T-helper 22 cell (primary cell): ENCODE results near the gene GALNT5.

Experiments
- DNase-seq: peaks from one replicate; pipeline ENCODE4 v3.0.0-alpha.2; 2020; ENCODE audit warnings: low read depth

GALNT5 gene

DNA sequence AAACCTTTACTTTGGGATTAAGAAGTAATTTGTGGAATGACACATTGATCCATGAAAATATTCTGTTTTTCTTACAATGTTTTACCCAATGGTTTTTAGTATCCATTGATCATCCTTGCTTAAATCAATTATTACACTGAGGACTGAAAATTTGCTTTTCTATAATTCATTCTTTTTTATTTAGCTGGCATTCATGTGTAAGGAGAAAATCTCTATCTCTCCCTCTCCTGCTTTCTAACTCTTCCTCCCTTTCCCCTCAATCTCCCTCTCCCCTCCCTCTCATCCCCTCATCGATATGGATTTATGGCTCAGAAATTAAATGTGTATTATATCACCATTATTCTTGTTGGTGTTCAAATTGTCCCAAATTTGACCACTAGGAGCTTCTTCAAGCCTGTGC is 29.7 kb downstream of the GALNT5 start:
- no peak for DNase-seq

DNA sequence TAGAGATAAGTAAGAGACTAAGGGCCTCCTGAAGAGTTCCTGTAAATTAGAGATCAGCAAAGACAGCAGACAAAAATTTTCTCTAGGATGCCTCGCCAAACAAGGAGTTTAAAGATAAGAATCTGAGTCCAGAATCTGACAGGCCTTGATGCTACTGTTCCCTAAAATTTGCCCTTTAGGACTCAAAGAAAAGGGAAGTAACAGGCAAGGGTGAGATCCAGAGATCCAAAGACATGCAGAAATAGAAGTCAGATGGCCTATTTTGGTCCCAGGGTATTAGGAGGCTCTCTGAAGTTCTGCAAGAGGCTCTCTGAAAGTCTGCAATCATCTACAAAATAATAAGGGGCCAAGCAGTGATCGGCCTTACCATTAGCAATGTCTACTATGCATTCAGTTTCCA is 33.0 kb downstream of the GALNT5 start:
- no peak for DNase-seq

DNA sequence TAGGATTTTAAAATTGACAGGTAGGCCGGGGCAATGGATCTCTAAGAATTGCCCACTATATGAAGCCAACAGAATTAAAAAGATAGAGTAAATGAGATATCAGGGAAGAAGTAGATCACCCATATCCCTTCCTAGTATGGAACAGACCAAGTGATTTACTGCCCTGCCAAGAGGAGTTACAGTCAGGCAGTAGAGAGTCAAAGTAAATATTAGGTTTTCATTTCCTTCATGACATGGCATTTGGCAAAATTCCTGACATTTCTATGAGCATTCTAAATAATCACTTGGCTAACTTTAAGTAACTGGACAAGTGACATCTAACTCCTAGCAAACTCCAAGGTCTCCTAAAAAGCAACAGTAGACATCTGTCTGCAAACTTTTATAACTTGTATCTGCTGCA is 33.5 kb downstream of the GALNT5 start:
- DNase-seq, result no peak

DNA sequence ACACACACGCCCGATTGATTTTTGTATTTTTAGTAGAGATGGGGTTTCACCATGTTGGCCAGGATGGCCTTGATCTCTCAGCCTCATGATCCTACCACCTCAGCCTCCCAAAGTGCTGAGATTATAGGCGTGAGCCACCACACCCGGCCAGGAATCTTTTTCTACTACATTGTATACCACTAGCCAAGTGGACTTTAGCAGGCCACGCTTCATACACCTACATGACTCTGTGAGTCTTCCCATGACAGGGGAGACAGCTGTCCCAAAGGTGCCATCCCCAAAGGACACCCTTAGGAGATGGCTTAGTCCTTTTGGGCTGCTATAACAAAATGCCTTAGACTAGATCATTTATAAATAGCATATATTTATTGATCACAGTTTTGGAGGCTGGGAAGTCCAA is 35.3 kb downstream of the GALNT5 start:
- DNase-seq, result no peak

DNA sequence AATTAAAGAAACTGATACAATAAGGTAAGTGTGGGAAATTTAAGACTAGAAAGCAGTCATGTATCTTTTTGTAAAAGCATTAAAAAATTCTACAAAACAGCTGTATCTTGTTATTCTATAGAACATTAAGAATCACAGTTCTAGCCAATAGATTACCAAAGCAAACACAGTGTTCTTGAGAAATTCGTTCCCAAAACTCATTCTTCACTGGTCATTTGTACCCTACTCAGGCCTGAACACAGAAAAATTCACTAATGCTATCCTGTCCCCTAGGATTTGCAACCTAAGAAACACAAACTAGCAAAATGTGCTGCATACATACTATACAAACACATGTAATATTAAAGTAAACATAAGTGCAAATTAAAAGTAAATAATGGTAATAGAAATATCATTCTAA is 39.0 kb downstream of the GALNT5 start:
- no peak for DNase-seq

DNA sequence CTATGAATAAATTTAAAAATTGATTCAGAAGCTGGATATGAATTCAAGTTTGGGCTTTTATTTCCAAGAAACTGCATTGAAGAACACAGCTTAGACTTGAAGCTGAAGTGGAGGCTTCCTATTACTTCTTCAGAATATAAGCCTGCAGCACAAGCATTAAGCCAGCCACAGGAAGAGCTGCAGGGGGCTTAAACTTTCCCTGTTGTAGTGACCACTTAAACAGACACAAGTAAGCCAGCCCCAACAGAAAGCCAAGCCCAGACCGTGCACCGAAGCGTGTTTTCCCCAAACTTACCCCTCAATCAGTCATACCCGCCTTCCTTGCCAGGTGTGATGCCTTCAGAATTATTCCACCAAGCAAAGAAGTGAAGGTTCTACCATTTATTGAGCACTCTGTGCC is 39.5 kb downstream of the GALNT5 start:
- no peak for DNase-seq

DNA sequence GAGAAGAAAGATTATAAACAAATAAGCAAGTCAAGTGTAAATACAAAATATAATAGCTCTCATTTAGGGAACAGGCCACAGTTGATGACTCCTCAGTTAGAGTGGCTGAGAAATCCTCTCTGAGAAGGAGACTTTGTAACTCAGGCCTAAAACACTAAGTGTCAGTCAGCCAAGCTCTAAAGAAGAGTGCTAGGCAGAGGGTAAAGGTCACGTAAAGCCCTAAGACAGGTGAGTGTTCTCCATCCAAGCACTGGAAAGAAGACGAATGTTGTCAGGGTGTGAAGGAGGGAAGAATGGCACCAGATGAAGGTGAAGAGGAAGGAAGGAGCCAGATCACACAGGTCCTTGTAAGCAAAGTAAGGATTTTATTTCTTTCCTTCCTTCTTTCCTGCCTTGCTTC is 43.8 kb downstream of the GALNT5 start:
- no peak for DNase-seq

DNA sequence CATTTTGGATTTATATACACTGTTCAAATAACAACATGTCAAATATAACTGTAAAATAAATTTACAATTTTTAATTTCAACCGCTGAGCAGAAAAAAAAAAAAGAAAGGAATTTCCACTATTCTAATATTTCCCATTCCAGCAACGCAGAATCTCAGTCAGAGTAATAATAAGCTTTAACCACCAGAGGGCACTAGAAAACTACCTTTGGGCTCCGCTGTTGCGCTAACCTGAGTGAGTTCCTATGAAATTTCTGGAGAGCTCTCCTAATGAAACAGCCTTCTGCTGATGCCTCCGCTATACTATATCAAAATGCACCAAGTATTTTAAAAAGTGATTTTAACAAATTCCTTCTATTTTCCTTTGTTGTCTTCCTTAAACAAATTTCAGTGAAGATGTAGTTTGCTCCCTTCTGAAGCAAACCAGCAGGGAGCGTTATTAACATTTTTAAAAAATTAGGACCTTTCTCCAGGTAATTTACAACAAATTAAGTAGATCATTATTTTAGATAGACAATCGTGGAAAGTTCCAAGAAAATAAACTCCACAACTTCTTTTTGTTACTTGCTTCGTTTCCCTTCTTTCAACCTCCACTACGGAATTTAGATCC is 45.1 kb downstream of the GALNT5 start:
- DNase-seq, result no peak

DNA sequence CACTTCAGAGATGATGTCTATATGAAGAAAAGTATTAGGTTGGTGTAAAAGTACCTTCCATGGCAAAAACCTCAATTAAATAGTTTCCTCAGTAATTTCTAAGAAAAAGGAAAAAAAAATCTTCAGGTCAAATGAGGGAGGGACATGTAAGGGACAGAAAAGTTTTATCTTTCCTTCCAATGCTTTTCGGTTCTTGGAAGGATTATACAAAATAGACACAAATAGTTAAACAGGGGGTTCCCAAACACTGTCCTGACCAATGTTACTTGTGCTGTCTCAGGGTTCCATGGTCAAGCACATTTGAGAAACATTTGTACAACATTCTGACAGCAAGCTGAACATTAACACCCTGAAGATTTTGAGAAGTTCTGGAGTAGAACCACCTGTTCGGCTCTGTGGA is 46.1 kb downstream of the GALNT5 start:
- DNase-seq, result no peak

DNA sequence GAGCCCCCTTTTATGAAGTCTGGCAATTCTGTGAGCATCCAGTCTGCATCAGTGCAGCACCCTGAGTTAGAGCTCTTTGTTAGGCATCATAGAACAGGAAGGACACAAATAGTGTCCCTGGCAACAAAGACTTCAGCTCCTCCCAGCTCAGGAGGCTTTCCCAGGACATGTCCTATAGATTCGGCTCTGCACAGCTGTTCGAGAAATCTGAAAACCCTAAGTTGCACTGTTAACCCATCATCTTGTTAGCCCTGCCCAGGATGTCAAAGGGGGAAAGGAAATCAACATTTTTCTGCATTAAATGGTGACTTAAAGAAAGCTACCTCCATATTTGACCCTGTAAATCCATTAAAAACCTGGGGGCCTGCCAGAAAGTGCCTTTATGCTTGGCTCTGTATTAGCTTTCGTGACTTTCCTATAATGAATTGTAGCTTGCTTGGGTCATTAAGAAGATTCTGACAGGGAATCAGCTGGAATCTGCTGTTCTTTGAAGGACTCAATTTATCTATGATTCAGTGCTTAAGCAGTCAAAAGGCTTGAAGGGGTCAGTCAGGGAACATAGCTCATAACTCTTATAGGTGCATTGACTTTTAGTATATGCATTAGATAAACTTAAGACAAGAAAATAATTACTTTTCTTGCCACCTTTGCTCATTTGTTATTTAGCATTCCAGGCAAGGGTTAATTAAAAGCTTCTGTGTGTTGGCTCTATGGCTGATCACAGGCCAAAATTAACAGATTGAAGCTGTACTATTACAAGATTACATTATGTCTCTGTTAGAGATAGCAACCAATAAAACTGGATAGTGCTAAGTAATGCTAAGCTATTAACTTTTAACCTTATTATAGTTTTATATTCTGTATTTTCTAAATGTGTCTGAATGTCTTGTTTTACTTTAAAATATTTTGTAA is 47.6 kb downstream of the GALNT5 start:
- DNase-seq, result no peak

DNA sequence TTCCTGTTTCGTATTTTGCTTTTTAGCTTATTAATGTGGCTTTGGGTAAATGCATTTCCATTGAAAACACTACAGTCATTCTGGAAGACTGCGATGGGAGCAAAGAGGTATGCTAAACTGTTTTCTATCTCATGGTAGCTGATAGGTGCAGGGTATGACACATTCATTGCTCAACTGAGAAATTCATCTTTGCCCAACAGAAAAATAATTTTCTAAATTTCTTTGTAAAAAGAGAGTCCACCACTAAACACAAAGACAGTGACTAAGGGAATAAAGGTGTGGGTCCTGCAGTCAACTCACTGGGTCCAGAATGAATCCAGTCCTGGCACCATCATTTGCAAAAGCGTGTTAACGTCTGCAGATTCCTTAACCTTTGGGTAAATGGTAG is 48.2 kb downstream of the GALNT5 start:
- DNase-seq, result no peak

DNA sequence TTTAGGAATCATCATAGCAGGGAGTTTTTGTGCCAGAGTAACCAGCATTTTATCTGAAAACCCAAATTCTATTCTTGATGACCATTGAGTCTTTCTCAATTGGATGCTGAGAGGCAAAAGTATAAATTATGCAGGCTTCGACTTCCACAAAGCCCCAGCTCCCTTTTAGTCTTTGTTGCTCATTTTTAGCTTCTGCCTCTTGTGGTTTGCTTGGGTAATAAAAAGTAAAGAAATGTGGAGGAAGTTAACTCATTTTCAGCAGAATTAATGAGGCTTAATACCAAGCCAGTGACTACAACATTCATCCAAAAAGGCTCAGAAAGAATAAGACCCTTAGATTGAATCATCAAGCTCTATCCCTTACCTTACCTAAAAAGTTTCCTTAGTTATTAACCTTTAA is 49.5 kb downstream of the GALNT5 start:
- no peak for DNase-seq

DNA sequence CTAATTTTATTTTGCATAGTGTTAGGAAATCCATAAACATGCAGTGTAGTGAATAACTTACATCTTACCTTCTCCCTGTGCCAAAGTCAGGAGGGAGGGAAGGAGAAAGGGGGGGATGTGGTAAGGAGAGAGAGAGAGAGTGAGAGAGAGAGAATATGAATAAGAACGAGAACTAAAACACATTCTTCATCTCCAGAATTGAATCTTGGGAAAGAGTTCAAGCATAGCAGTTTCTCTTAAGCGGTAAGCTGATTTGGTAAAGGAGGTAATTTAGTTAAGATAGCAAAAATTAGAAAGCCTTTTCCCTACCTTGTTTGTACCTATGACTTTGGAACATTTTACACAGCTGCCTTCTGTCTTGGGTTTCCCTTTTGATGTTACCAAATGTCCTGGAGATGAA is 52.4 kb downstream of the GALNT5 start:
- DNase-seq, result no peak

DNA sequence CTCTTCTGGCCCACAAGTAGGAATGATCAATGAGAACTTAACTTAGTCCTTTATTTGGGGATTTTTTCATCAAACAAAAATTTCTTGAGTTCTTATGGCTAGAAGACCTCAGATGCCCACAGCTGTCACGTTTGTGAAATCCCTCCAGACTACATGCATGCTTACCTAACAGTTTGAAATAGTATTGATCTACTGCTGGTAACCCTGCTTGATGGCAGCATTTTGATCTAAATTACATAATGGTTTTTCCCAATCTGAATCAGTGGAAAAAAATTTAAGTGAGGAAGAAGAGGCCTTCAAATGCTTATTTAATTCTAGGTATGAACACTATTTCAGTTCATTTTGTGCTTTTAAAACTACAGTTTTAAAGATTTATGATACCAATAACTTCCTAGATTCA is 54.2 kb downstream of the GALNT5 start:
- DNase-seq, result no peak

DNA sequence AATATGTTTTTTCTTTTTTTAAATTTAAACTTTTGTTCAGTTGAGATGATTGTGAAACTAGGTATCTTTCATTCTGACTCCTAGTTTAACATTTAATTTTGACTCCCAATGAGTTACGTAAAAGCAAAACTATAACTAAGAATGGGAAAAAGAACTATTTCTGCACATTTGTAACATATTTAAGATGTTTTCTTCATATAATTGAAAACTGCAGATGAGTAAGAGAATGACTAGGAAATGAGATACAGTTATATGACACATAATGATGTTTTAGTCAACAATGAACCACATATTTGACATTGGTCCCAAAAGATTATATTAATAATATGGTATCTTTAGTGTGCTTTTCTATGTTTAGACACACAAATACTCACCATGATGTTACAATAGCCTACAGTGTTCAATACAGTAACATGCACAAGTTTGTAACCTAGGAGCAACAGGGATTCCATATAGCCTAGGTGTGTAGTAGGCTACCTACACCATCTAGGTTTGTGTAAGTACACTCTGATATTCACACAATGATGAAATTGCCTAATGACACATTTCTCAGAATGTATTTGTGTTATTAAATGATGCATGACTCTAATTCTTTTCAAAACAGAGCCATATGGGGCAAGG is 55.5 kb downstream of the GALNT5 start:
- DNase-seq, result no peak

DNA sequence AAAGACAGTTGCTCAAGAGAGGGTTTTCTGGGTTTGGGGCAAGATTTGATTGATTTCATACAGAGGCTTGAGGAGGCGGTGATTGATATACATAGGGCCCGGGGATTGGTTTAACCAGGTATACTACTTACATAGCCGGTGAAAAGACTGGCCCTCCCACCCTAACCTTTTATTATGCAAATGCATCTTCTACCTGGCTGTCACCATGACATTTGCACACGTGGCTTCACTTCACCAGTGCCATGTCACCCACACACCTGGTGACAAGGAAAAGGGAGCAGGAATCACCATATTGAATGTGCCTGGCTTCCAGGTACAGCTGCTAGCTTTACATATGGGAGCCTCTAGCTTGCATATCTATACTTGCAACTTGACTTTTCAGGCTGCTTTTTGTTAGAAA is 58.4 kb downstream of the GALNT5 start:
- DNase-seq, result no peak

DNA sequence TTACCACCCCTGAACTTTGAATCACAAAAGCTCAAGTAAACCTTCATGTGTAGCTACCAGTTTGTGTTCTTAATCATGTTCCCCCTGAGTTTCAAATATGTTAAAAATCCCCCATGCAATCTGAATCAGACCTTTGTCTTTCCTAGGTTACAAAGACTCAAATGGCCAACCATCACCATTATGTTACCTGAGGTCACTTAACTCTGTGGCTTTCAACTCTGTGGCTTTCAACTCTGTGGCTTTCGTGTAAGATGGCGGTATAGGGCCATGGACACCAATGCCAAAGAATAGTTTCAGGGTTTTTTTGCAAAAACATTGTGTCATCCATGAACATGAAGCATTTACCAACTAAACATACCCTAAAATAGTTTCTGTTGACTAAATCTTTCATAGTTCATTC is 61.4 kb downstream of the GALNT5 start:
- DNase-seq, result no peak

DNA sequence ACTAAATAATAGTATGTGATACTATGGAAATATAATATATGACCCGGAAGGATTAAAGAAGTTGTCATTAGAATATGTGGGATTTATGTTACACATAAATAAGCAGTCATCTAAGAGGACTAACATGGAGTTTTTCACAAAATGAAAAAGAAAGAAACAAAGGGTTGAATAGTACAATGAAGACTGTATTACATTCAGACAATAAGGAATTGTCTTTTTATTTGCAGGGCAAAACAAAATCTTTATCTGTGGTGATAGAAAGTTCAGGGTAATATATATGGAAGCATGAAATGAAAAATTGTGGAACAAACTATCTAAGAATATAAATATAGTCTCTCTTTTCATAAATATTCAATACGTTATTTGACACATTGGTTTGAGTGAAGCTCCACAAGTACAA is 62.3 kb downstream of the GALNT5 start:
- no peak for DNase-seq

DNA sequence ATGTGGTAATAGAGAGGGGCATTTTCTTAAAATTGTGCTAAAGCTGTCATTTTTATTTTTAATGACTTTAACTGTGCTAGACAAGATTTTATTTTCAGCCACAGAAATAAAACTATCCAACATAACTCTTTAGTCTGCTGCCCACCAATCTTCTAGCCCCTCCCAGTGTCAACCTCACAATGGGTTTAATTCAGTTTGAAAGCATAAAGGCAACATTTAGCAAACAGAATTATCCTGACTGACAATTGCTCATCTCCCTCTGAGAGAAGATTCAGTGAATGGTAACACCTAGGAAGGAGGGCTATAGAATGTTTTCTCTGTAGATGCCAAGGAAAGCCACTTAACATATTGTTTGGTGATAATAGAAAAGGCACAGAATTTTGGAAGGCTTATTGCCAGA is 62.9 kb downstream of the GALNT5 start:
- DNase-seq, result no peak

DNA sequence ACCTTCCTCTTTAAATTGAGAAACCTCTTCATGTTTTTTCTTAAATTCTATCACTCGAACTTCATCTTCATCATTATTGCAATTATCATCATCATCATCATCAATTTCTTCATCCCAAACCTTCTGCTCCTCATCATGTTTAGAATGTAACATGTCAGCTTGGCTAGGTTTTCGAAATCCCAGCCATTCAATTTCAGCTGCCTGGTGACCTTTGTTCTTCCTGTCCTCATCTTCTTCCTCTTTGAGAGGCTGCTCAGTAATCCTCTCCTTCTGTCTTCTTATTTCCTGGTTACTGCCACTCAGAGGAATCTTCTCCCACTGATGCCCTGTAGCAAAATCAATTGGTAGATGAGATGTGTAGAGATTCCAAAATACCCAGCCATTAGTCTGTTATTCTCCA is 64.0 kb downstream of the GALNT5 start:
- DNase-seq, result no peak

DNA sequence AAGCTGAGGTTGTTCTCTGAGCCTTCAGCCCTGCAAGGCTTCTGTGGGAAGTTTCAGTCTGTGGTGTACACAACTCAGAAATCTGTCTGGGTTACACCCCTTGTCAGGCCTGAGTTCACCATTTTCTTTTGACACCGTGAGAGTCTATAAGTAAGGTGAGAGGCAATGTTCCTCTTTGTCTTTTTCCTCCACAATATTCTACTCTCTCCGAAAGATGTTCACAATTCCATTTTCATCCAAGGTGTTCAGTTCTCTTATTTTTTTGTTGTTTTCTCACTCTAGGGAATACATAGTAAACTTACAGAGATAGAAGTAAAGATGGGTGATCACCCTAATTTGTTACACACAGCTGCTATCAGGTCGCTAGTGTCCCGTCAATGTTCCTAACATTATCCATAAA is 64.9 kb downstream of the GALNT5 start:
- DNase-seq, result no peak

DNA sequence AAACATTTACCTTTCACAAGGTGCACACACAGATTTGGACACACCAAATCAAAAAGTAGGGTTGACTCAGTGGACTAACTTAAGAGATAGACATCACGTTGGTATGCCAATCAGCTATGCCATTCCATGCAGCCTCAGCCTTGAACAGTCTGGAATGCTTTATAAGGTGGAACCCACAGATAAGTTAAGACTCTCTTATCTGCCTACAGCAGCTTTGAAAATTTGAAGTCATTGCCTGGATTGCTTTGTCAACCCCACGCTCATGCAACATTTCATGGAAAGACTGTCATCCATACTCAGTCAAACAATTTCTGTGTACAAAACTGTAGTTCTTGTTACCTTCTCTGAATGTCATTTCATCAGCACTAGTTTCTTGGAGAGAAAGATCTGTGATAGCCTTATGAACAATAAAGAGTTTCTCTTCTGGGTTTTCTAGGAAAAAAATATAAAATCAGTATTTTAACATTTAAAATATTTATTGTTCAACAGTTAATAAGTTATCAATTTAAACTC is 66.9 kb downstream of the GALNT5 start:
- DNase-seq, result no peak

DNA sequence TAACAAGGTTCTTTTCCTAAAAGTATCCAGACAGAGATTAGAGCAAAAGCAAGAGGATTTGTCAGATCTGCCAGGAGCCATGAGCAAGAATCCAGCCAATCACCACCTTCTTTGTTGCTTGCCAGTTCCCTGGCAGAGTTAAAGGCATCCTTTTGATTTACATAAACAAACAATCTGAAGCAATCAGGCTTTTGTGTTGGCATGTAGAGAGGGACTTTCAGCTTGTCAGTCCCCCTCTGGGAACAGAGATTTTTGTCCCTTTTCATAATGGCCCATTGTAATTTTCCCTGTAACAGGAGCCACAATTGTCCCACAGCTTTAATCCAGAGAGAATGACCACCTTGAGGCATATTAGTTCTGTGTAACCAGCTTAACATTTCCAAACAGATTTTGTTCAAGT is 68.3 kb downstream of the GALNT5 start, which contains the start of gene ERMN:
Gene ERMN (minus strand): TSS at position 39 of the 400 bp plus-strand sequence. CDS start 182 bp downstream, outside the sequence.
- no peak for DNase-seq
